Upper lobe of left lung (tissue), 6 donors: ENCODE data around the gene YAP1. TPM values are rescaled to one million over a fixed set of nuclear protein-coding genes. Genes with fewer than 3 reads are reported as not detected.

Experiments
- ATAC-seq, 2 donors: fragments of 200-7000 bp; cut with Tn5 transposase; one replicate each; pipeline ENCODE4 v1.9.1; 2022; ENCODE audit warnings: mild to moderate bottlenecking in 2 of 2, moderate library complexity in 2 of 2; ENCODE audit not compliant: low FRiP score in 2 of 2
- DNase-seq, 2 donors: peaks; one replicate each; pipeline ENCODE4 v3.0.0-alpha.2; 2019 to 2020
- H3K27ac ChIP-seq, 4 donors: fragments of 200-600 bp; sonication (generic); one replicate each; pipeline ENCODE4 v1.5.1; 2016 to 2019
- H3K27me3 ChIP-seq, 4 donors: fragments of 200-600 bp; sonication (generic); one replicate each; pipeline ENCODE4 v1.5.1; 2017 to 2019
- H3K36me3 ChIP-seq, 4 donors: fragments of 200-600 bp; sonication (generic); one replicate each; pipeline ENCODE4 v1.5.1; 2016 to 2019
- H3K4me1 ChIP-seq, 4 donors: fragments of 200-600 bp; sonication (generic); one replicate each; pipeline ENCODE4 v1.5.1; 2018 to 2019
- H3K4me3 ChIP-seq, 4 donors: fragments of 200-600 bp; sonication (generic); one replicate each; pipeline ENCODE4 v1.5.1; 2017 to 2019; ENCODE audit warnings: mild to moderate bottlenecking in 2 of 4, moderate library complexity in 1 of 4
- H3K9me3 ChIP-seq, 4 donors: fragments of 200-600 bp; sonication (generic); one replicate each; pipeline ENCODE4 v1.5.1; 2018 to 2019
- EP300 ChIP-seq, 4 donors: sonication (generic); formaldehyde crosslinking; IDR thresholded peaks; one replicate each; pipeline ENCODE4 v1.5.1; 2017; ENCODE audit warnings: antibody characterized with exemption in 4 of 4, control low read depth in 2 of 4
- POLR2A ChIP-seq, 4 donors: fragments of 450-650 bp; IDR thresholded peaks; one replicate each; pipeline ENCODE4 v1.5.1; 2016 to 2017; ENCODE audit warnings: antibody characterized with exemption in 4 of 4, mild to moderate bottlenecking in 2 of 4
- POLR2AphosphoS5 ChIP-seq, 2 donors: sonication (generic); formaldehyde crosslinking; IDR thresholded peaks; one replicate each; pipeline ENCODE4 v1.5.1; 2017; ENCODE audit warnings: antibody characterized with exemption in 2 of 2
- WGBS, 2 donors: methylation state at CpG; one replicate each; pipeline ENCODE4 v1.1.5; 2017 to 2018; 5-methylcytosine and 5-hydroxymethylcytosine counted together
- total RNA-seq, 6 donors: library from RNA; depleted of rRNA in 4 of 6; stranded (reverse); fragments of >200 nt in 4 of 6; gene quantifications; one replicate each; pipeline versions ENCODE4 v1.1.0 to v1.2.1, GENCODE V29; 2016 to 2021
- TF ChIP-seq, protein P1 (sequence below), 6 experiments: fragments of 450-650 bp in 4 of 6; fragments of 200-600 bp in 2 of 6; sonication (generic) in 2 of 6; IDR thresholded peaks; one replicate each; pipeline ENCODE4 v1.5.1; 2016 to 2019; ENCODE audit warnings: antibody characterized with exemption in 6 of 6
- donor health status: DM: no; HTN: no; CAD: no; lungs with moderate emphysema.
- donor health status: DM: no; HTN: yes; CAD: no; lungs with severe emphysema.

YAP1 gene
- total RNA-seq, 6 donors from 2014 or later = 99.2 to 262 (median 190) TPM

DNA sequence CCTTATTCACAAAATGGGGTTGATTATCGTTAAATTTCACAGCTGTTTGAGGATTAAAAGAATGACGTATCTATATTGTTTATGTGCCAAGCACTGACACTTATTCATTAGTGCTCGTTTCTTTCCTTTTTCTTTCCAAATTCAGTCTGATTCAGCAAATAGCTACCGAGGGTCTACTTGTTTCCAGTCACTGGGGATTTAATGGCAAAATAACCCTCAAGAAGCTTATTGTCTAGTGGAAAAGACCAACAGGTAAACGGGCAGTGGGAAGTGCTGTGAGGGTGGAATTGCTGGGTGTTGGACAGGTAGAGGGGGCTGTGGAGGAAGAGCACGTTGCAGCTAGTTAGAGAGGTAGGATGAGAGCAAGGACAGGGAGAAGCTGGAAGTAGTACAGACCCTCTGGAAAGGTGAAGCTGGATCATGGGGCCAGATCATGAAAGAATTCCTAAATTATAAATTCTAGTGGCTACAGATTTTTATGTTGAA lies 158.8 kb downstream of the YAP1 start:
- Histone ChIP-seq H3K9me3 (no peaks in the 10 kb centered on the region), H3K27ac (peak overlapping the region in 2 of 4 donors; percentile 9 to 24), H3K4me3 (peak overlapping the region in 3 of 4 donors; percentile 31 to 51 (median 46)), H3K27me3 (peaks cover 0 to 8% (median 0%) of the 10 kb centered on the region in 4 donors), H3K36me3 (no peaks in the 10 kb centered on the region), H3K4me1 (peaks cover 0 to 13% (median 5%) of the 10 kb centered on the region in 4 donors)
- WGBS, 2 donors = 13 to 16% methylated on average over 6 of the region's 6 CpGs
- ATAC-seq = no peak
- no peak for TF ChIP-seq POLR2AphosphoS5 (IDR thresholded peaks at IDR 0.05)
- TF ChIP-seq, protein P1, sequence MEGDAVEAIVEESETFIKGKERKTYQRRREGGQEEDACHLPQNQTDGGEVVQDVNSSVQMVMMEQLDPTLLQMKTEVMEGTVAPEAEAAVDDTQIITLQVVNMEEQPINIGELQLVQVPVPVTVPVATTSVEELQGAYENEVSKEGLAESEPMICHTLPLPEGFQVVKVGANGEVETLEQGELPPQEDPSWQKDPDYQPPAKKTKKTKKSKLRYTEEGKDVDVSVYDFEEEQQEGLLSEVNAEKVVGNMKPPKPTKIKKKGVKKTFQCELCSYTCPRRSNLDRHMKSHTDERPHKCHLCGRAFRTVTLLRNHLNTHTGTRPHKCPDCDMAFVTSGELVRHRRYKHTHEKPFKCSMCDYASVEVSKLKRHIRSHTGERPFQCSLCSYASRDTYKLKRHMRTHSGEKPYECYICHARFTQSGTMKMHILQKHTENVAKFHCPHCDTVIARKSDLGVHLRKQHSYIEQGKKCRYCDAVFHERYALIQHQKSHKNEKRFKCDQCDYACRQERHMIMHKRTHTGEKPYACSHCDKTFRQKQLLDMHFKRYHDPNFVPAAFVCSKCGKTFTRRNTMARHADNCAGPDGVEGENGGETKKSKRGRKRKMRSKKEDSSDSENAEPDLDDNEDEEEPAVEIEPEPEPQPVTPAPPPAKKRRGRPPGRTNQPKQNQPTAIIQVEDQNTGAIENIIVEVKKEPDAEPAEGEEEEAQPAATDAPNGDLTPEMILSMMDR (IDR thresholded peaks at IDR 0.05) = no peak
- TF ChIP-seq POLR2A (IDR thresholded peaks at IDR 0.05) = no peak
- TF ChIP-seq EP300 (IDR thresholded peaks at IDR 0.05) = no peak
- DNase-seq = no peak

DNA sequence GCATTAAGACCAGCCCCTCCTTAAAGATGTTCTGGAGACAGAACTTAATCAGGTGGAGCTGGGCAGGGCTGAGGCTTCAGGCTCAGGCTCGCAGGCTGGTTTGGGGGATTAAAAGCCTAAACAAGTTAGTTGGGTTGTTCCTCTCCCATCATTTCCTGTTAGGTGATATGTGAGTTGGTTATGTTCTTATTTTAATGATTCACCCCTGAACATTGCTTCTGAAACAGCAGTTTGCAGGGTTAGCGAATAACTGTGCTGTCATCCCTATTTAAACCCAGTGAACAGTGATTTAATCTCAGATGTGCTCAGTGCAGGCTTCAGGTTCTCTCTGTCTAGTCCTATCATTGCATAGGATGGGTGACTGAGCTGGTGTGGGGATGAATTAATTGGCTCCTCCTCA lies 159.7 kb downstream of the YAP1 start:
- WGBS, 2 donors = 74 to 89% methylated on average over 2 of the region's 2 CpGs
- no peak overlapping the region for H3K27ac ChIP-seq
- H3K4me1 ChIP-seq = peaks cover 0 to 13% (median 5%) of the 10 kb centered on the region in 4 donors
- H3K9me3 ChIP-seq = no peaks in the 10 kb centered on the region
- TF ChIP-seq EP300 (IDR thresholded peaks at IDR 0.05) (no peak), POLR2AphosphoS5 (IDR thresholded peaks at IDR 0.05) (no peak), POLR2A (IDR thresholded peaks at IDR 0.05) (no peak)
- TF ChIP-seq, protein P1 (IDR thresholded peaks at IDR 0.05) = no peak
- H3K4me3 ChIP-seq = no peak overlapping the region
- DNase-seq (no peak), ATAC-seq (no peak)
- H3K27me3 ChIP-seq = peaks cover 0 to 8% (median 0%) of the 10 kb centered on the region in 4 donors
- H3K36me3 ChIP-seq = no peaks in the 10 kb centered on the region

DNA sequence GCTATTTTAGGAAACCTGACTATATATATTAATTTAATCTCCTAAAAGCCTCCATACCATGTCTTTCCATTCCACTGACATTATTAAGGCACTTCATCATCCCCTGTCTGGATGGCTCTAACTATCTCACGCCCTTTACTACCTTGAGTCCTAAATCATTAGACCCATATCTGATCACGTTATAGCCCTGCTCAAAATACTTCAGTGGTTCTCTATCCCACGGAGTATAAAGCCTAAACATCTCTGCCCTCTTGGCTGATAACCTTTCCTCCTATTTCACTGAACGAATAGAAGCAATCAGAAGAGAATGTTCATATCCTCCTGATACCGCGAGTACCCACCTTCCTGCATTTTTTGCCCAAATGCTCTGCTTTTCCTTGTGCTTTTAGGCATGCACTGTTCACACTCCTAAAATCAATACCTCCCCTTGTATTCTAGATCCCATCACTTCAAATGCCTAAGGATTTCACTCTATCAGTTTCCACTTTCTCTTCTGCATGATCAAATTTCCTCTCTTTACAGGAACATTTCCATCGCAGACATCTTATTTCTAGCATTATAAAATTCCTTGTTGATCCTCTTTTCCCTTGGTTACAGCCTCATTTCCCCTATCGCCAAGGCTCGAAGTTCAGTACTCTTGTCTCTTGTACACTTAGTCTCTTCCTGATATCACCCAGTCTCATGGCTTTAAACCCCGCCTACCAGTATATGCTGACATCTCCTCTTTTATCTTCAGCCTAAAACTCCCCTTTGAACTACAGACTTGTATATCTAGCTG lies 162.0 kb downstream of the YAP1 start:
- no peaks in the 10 kb centered on the region for H3K9me3 ChIP-seq
- WGBS, 2 donors = 74 to 75% methylated on average over 10 of the region's 10 CpGs
- TF ChIP-seq EP300 (IDR thresholded peaks at IDR 0.05) = no peak
- TF ChIP-seq, protein P1 (IDR thresholded peaks at IDR 0.05) = no peak
- no peak for TF ChIP-seq POLR2AphosphoS5 (IDR thresholded peaks at IDR 0.05)
- TF ChIP-seq POLR2A (IDR thresholded peaks at IDR 0.05) = no peak
- DNase-seq (no peak), ATAC-seq (no peak)
- no peak overlapping the region for H3K4me3 ChIP-seq
- H3K27me3 ChIP-seq = peaks cover 0 to 8% (median 0%) of the 10 kb centered on the region in 4 donors
- no peaks in the 10 kb centered on the region for H3K36me3 ChIP-seq
- no peak overlapping the region for H3K27ac ChIP-seq
- H3K4me1 ChIP-seq = peaks cover 0 to 13% (median 9%) of the 10 kb centered on the region in 4 donors

DNA sequence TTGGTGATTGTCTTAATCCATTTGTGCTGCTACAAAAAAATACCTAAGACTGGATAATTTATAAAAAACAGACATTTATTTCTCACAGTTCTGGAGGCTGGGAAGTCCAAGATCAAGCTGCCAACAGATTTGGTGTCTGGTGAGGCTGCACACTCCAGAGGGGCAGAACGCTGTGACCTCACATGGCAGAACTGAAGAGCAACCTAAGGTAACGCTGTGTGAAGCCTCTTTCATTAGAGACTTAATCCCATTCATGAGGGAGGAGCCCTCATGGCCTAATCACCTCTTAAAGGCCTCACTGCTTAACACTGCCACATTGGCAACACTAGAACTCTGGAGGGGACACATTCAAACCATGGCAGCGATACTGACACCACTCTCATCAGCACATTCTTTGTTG lies 164.4 kb downstream of the YAP1 start:
- ATAC-seq (no peak), DNase-seq (no peak)
- H3K36me3 ChIP-seq = no peaks in the 10 kb centered on the region
- H3K4me3 ChIP-seq = no peak overlapping the region
- TF ChIP-seq, protein P1 (IDR thresholded peaks at IDR 0.05) = no peak
- TF ChIP-seq EP300 (IDR thresholded peaks at IDR 0.05) (no peak), POLR2AphosphoS5 (IDR thresholded peaks at IDR 0.05) (no peak), POLR2A (IDR thresholded peaks at IDR 0.05) (no peak)
- H3K27ac ChIP-seq = no peak overlapping the region
- no peaks in the 10 kb centered on the region for H3K9me3 ChIP-seq
- peaks cover 0 to 8% (median 2%) of the 10 kb centered on the region in 4 donors for H3K4me1 ChIP-seq
- H3K27me3 ChIP-seq = no peaks in the 10 kb centered on the region
- 92 to 97% methylated on average over 3 of the region's 3 CpGs for WGBS, 2 donors
